ENCODE results near the gene TNFRSF8.

DNA sequence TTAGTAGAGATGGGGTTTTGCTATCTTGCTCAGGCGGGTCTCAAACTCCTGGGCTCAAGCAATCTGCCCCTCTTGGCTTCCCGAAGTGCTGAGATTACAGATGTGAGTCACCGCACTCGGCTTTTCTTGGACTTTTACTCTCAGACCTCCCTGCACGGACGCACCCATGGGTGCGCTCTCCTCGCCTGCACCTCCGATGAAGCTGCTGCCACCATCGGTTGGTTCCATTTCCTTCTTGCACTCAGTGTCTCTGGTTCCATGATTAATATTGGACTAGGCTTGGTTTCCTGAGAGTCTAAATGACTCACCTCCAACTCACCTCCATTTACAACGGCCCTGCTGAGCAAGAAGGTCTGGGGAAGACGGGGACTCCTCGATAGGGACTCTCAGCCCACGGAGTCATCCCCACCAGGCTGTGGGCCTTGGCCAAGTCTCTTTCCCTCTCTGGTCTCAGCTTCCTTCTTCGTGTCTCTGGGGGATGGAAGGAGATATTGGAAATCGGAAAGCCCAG is 6.7 kb upstream of the TNFRSF8 start:
- TF ChIP-seq, protein P1, sequence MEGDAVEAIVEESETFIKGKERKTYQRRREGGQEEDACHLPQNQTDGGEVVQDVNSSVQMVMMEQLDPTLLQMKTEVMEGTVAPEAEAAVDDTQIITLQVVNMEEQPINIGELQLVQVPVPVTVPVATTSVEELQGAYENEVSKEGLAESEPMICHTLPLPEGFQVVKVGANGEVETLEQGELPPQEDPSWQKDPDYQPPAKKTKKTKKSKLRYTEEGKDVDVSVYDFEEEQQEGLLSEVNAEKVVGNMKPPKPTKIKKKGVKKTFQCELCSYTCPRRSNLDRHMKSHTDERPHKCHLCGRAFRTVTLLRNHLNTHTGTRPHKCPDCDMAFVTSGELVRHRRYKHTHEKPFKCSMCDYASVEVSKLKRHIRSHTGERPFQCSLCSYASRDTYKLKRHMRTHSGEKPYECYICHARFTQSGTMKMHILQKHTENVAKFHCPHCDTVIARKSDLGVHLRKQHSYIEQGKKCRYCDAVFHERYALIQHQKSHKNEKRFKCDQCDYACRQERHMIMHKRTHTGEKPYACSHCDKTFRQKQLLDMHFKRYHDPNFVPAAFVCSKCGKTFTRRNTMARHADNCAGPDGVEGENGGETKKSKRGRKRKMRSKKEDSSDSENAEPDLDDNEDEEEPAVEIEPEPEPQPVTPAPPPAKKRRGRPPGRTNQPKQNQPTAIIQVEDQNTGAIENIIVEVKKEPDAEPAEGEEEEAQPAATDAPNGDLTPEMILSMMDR (IDR thresholded peaks at IDR 0.05; ENCODE audit: poor library complexity): no peak
- no peak for TF ChIP-seq EZH2 (IDR thresholded peaks at IDR 0.05; ENCODE audit: borderline replicate concordance)
- no peak for TF ChIP-seq EZH2phosphoT487 (IDR thresholded peaks at IDR 0.05; ENCODE audit: low read depth, severe bottlenecking, unreplicated experiment)

Measured in hepatocyte (in vitro differentiated cells).